Bone marrow (tissue), 2 donors: Measurements from ENCODE around the gene PDLIM5.
"Not testable (repeated sequence)": the region's sequence is repeated elsewhere in the genome, so short reads cannot be mapped to it uniquely, and the experiment has no call there.

Experiments
- DNase-seq, 2 donors: peaks; one replicate each; lab custom pipeline; 2025; lab: John Stamatoyannopoulos, UW

PDLIM5 gene

DNA sequence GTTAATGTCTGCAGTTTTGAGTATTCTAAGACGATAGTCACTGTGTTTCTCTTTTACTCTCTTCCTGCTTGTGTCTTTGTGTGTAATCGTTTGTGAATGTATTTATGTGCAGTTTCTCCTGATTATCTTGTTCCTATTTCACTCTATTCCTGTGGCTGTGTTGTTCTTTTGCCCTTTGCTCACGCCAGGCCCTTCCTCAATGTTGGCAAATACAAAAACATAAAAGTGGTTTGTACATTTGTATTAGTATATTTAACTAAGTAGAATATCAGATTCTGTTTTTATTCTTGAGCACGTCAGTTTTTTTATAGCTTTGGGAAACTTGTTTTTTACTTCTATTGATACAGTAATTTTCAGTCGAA is 198.4 kb downstream of the PDLIM5 start:
- DNase-seq: no peak

DNA sequence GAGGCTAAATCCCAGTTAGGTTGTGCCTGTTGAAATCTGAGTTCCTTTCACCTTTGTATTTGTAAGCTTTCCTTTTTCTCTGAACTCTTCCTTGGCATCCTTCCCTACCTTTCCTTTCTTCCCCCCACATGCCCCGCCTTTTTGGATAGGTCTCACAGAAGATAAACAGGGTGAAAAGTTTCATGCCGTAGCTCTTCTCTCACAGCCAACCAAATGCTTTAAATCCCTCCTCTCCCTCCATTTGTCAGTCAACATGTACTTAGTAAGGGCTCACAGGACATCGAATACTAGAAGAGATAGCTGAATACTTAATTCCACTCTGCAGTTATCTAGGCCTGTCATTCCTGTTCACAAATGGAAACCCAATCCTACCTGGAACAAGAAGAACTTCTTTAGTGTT is 198.9 kb downstream of the PDLIM5 start:
- no peak for DNase-seq

DNA sequence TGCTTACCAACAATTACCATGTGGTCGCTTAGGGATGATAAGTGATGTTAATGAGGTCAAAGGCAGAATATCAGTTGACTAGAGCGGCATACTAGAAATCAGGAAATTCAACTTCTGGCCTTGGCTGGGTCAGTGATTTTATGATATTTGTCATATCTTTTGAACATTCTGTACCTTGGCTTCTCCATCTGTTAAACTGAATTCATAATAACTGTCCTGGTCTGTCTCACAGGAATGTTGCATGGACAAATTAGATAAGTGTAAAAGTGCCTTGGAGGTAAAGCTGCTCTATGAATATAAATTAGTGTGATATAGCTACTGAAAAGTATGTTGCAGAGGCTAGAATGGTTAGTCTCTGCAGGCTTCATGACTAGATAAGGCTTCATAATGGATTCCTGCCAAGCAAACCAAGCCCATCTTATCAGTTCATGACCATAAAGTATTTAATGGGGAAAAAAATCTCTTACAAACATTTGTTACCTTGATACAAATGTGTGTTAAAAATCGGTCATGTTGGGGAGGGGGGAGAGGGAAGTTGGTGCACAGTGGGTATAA is 201.4 kb downstream of the PDLIM5 start:
- no peak for DNase-seq

DNA sequence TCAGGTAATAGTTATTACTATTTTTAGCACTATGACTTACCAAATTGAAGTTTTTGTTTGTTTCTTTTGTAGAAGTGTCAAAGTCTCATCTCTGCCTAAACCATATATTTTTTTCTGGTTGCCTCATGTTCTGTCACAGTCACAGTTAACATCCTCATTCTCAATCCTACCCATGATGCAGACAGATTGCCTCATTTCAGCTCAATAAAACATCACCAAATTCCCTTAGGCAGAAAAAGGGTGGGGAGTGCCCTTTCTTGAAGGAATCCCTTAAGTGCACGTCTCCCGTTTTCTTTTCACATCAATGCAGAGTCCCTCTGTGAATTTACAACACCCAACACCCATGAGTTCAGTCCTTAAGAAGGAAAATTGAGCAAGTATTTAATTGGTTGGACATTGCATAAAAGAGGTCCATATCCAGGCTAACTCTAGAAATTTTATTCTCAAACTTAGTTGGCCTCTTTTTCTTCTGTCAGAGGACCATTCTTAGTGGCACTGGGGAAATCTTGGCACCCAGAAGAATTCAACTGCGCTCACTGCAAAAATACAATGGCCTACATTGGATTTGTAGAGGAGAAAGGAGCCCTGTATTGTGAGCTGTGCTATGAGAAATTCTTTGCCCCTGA is 202.4 kb downstream of the PDLIM5 start:
- DNase-seq: no peak

DNA sequence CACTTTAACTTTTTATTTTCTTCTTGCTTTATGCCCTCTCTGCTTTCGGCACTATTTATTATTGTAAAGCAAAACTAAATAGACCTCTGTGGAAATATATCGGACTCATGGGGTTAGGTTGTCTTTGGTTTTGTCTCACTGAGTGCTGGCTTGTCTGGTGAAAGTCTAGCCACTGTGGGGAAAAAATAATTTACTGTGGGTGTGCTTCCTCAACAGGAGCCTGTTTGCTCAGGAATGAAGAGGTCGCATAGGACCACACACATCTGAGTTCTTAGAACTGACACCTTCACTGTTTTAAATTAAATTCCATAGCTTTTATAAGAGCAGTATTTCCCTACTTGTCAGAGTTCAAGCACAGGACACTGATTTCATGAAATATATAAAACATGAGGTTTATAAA is 203.0 kb downstream of the PDLIM5 start:
- DNase-seq: no peak

DNA sequence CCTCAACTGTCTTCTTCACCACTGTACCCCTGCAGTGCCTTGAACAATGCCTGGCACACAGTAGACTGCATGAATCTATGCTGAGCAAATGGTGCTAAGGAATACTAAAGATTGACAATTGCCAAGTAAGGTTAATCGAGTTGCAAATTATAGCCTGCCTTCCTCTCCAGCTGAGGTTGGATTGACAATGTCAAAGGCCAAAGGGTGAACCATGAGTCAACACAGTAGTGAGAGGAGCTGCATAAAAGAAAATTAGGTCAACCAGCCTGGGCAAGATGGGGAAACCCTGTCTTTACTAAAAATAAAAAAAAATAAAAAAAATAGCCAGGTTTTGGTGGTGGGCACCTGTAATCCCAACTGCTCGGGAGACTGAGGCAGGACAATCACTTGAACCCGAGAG is 208.9 kb downstream of the PDLIM5 start:
- no peak for DNase-seq

DNA sequence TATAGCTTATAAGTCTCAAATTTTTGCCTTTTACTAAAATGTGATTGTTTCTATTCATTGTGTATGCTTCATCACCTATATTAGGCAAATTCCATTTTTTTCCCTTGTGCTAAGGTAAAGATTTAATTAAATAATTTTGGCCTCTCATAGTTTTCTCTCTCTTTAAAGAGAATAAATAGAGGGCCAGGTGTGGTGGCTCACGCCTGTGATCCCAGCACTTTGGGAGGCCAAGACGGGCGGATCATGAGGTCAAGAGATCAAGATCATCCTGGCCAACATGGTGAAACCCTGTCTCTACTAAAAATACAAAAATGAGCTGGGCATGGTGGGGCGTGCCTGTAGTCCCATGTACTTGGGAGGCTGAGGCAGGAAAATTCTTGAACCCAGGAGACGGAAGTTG is 213.3 kb downstream of the PDLIM5 start:
- DNase-seq: not testable (repeated sequence)

DNA sequence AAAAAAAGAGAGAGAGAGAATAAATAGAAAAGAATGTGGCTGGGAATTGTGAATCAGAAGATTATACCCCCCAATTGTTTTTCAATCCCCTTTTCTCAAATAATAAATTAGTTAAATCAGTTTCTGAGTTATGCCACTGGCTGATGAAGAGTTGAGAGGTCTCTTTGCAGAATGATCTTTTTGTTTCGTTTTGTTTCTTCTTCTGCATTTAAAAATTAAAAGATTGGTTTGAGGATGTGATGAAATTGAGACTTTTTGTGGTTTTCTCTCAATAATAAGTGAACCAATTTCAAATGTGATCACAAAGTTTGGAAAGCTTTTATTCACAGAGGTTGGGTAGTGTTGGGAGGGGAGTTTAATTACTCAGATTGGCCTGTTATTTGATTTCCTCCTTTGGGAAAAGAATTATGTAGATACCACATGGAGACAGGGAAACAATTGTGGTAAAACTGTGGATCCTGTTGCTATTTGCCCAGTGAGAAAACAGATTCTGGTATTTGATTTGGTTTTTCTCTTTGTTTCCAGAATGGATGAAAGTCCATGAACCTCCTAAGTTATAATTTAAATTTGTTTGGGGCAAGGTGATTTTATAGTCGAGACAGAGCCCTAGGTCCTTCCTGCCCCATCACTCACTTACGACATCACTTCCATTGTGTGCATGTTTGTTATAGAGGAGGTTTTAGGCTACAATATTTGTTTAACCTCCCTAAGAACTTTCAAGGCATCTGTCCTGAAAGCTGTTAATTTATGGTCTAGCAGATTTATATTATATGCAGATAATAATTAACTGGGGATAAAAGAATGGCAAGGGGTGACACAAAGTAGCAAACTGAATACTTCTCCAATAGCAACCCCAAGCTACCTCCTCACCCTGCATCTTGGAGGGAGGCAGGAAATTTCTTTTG is 214.0 kb downstream of the PDLIM5 start:
- DNase-seq: no peak

DNA sequence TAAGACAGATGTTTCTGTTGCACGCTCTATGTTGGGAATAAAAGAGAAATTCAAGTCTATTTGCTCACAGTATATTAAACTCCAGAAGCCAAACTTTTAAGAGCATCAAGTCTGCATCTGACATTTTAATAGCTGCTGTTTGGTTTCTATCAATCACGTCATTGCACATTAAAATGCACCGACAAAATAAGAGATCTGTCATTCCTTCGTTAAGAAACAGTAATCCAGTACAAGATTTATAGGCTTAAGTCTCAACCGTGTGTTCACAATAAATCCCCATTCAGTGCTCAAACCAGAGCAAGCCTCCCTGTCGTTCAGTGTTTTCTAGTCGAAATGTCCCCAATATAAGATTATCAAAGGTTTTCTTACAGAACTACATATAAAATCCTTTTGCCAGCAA is 217.0 kb downstream of the PDLIM5 start:
- DNase-seq: no peak

DNA sequence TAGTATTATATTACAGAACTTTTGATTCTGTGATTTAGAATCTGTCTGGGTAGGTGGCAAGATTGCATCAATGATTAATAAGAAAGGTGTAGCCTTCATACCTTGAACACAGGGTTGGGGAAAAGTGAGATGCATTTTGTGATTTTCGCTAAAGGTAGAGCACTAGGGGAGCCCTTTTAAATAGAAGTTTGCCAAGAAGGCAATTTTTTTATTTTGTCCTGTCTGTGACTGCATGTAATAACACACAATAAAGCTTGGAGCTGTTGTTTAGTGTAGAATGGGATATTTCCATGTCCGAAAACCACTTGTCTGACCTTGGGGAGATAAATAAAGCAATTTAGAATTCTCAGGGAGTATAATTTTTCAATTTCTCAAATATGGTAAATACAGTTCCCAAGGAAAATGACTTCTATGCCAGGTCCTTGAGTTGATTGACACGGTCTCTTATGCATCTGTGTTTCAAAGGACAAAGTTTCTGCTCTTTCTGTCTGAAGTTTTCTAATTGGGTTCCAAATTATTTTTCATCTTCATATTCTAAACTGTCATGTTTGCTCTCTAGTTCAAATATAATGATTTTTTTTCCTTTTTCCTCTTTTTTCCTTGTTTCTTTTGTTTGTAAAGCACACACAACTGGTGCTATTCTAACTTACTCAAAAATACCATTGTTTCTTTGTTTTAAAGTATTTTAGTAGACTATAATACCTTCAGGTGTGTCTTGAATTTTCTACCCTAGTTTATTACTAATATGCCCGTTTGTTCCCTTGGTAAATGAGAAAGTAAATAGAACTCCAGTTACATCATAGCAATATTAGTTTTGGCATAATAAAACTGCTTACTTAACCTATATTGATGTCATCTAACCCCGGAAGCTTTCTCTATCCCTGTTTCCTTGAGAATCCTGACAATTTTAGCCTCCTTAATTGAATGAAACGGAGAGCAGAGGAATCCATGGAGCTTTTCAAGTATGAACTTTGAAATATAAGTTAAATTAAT is 218.2 kb downstream of the PDLIM5 start:
- DNase-seq: no peak

DNA sequence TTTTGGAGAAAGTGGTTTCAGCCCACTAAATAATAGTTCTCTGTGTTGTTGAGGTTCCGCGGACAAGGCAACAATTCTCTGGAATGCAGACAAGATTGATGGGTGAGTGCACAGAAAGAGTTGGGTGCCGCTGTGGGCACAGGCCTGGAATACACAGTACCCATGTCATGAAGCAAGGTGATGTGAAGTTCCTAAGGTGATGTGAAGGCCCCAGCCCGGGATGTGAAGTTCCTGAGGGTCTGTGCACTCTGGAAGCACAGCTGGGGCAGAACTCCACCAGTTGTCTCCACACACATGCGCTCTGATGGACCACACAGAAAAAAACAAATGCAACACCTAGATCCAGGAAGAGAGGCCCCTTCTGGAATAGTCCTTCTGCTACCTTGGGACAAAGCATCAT is 219.4 kb downstream of the PDLIM5 start:
- DNase-seq: no peak

DNA sequence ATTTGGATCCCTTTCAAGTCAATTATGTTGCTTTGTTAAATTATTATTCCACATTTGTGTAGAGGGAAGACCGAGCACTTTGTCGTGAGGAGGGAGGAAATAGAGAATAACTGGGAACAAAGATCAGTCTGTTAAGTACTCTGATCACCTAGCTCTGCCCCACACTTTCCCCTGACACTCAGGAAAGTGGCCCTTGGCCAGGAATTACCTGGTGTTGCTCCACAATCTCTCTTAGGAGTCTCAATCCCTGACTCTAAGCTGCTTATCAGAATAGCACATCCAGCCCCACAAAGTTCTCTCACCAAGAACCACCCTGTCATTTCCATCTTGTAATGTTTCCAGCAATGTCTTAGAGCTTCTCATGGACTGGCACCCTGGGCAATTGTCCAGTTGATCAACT is 222.2 kb downstream of the PDLIM5 start:
- DNase-seq: no peak

DNA sequence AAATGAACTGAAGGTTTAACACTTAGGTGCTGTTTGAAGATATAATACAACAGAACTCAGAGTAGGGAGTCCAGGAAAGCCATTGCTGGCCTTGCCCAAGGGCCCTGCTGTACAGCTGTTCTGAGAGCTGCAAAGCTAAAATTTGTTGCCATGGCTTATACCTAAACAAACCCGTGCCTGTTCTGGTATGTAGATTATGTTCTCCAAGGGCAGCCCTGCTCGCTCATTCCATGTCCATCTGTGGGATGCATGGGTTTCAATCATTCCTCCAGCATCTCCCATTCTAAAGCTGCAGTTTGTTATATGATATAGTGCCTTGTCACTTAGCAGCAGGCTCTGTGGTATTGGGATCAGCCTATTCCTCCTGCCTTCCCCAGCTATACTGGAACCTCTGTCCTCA is 225.2 kb downstream of the PDLIM5 start:
- DNase-seq: no peak

DNA sequence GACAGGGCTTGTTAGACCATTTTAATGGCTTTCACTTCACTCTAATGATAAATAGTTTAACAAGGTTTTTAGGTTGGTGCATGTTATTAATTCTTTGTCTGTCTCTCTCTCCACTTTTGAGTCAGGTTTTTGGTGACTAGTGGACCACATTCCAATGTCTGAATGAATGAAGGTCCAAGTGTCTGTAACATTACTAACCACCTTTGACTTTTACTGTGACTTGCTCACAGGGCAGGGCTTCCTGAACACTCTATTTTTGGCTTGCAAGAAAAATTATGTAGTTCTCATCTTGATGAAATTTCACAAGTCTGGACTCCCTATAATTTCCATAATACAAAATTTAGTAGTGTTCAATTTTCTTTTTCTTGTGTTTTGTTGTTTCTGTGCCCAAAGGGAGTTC is 227.2 kb downstream of the PDLIM5 start:
- no peak for DNase-seq

DNA sequence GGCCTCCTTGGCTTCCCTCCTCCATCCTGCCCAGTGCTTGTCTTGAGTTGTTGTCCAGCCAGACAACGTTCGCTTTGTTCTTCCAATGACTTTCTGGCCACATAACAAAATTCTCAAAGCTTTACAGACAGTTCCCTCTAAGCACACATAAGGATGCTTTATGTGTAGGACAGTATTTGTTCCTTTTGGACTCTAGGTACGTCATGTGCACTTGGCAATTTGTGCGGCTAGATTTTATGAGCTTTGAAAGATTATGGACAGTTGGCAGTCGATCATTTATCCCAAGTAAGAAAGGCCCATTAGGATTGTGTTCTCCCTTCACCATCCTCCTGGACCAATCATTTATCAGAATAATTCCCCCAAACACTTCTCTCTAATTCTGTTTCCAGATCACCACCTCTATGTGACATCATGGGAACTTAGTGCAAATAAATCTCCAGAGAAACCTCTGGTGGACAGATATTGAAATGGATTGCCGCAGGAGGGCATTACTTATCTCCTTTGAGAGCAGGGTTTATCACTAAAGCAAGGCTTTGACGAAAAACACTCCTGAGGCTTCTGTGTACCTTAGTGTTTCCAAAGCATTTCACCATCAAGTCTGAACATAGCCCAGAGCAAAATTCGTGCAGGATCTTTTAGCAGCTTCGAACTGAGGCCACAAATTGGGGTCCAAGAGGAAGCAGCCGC is 228.6 kb downstream of the PDLIM5 start:
- no peak for DNase-seq

DNA sequence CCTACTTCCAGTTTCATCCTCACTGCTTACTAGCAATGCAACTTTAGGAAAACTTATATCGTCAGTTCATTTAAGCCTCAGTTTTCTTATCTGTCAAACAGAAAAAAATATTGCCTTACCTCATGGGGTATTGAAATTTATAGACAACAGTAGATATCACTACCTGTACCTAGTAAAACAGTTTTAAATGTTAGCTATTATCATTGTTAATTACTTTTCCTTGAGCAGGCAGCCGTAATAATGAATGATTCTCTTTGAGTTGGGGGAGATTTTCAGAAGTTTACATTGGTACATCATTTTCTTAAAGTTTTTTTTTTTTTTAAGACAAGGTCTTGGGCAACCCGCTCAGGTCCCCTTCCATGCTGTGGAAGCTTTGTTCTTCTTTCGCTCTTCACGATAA is 234.3 kb downstream of the PDLIM5 start:
- DNase-seq: no peak

DNA sequence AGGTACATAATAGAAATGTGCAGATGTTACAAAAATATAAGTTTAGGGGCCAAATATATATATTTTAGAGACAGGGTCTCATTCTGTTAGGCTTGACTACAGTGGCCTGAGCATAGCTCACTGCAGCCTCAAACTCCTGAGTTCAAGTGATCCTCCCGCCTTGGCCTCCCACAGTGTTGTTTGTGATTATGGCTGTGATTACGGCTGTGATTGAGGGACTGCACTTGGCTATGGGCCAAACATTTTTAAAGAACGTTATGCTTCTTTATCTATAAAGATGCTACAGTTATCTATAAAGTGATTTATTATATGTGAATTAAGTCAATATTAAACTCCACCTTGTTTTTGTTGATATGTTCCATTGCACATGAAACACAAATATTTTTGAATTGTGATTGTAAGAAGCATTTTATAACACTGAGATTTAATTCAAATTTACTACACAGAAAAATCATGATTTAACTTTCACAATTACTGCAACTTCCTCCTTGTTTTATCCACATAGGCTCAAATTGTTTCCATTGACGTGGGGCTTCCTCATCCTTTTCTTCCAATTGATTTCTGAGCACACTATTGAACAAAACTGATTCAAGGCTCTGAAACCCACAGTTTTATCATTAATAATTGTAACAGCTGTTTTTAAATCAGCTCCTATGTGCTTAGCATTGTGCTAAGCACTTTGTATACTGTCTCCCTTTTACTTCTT is 237.6 kb downstream of the PDLIM5 start:
- DNase-seq: no peak

DNA sequence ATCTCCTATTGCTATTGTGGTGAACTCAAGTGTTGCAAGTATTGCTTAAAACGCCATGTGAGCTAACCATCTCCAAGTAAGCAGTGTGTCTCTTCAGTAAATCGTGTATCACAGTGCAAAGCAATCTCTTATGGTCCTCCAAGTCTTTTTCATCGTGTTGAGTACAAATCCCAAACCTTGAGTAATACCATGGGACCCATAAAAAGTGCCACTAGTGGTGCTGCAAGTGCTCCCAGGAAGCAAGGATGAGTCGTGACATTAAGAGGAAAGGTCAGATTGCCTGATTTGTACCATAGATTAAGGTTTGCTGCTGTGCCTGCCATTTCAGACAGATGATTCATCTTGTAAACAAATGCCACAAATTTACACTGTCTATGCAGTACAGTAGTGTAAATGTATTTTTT is 239.1 kb downstream of the PDLIM5 start:
- no peak for DNase-seq

DNA sequence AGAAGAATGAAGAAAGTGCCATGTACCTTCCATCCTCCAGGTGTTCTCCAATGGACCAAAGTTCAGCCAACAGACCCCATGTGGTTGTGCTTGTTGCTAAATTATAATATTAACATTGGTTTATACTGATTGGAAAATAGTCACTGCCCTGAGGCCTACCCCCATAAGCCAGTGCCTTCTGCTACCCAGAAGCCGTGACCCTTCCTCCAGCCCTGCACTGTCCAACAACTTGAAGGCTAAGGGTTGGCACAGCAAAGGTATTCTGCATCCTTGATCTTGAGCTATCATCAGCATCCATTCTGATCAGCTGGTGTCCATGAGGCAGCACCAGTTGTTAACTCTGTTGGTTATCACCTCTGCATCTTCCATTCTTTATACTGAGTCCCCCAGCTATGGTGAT is 239.8 kb downstream of the PDLIM5 start:
- DNase-seq: no peak

DNA sequence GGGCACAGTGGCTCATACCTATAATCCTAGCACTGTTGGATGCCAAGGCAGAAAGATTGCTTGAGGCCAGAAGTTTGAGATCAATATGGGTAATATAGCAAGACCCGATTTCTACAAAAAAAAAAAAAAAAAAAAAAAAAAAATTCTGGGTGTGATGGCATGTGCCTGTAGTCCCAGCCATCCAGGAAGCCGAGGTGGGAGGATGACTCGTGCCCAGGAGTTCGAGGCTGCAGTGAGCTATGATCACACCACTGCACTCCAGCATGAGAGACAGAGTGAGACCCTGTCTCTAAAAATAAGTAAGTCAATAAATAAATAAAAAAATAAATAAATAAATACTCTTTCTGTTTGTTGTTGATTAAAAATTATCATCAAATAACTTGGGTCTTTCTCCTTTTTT is 243.6 kb downstream of the PDLIM5 start:
- no peak for DNase-seq

DNA sequence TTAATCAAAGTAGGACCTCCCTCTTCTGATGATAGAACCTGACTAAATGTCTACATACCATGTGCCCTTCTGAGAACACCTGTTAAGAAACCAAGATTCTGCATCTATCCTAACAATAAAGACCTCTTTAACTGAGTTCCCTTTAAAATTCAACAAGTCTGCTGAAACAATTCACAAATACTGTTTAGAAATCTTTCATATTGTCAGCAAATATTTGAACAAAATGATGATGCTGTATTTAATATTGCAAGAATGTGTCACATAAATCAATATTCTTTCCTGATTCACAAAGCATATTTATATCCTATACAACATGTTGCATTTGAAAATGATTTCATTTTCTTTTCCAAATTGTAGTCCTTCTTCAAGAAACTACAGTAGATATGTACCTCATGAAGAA is 246.4 kb downstream of the PDLIM5 start:
- DNase-seq: no peak
